Right lobe of liver (tissue), 4 donors: Measurements from ENCODE around the gene GIMAP1.
"Not testable (repeated sequence)": the region's sequence is repeated elsewhere in the genome, so short reads cannot be mapped to it uniquely, and the experiment has no call there.

ENCODE experiments used
- POLR2A ChIP-seq: fragments of 450-650 bp; IDR thresholded peaks from one replicate; pipeline ENCODE4 v1.6.1; 2017; ENCODE audit warnings: antibody characterized with exemption, mild to moderate bottlenecking
- TF ChIP-seq, protein P1 (sequence below), 4 donors: fragments of 200-600 bp in 3 of 4; fragments of 450-650 bp in 1 of 4; IDR thresholded peaks; one replicate each; pipeline versions ENCODE4 v1.5.1 to v1.8.0; 2016 to 2022; ENCODE audit warnings: antibody characterized with exemption in 4 of 4, mild to moderate bottlenecking in 2 of 4
- donor health status: DM: no; HTN: no; CAD: no.
- donor health status: DM: no; HTN: no; CAD: no.
- donor health status: DM: no; HTN: yes; CAD: no.

DNA sequence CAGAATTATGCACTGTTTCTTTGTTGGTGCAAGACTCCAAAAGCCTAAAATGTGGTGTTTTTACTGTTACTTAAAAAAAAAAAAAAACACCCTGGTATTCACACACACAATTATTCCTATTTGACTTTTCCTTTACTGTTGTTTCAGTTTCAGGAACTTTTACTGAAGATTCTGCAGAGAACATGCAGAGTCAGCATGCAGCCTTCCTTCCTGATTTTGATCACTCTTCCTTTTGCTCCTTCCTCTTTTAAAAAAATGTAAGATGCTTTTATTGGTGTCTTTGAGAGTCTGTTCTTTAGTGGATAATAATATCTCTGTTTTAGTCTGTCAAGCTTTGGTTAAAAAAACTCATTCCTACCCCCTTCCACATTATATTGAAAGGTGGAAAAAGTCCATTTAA, 40.1 kb upstream of the GIMAP1 start:
- TF ChIP-seq, protein P1, sequence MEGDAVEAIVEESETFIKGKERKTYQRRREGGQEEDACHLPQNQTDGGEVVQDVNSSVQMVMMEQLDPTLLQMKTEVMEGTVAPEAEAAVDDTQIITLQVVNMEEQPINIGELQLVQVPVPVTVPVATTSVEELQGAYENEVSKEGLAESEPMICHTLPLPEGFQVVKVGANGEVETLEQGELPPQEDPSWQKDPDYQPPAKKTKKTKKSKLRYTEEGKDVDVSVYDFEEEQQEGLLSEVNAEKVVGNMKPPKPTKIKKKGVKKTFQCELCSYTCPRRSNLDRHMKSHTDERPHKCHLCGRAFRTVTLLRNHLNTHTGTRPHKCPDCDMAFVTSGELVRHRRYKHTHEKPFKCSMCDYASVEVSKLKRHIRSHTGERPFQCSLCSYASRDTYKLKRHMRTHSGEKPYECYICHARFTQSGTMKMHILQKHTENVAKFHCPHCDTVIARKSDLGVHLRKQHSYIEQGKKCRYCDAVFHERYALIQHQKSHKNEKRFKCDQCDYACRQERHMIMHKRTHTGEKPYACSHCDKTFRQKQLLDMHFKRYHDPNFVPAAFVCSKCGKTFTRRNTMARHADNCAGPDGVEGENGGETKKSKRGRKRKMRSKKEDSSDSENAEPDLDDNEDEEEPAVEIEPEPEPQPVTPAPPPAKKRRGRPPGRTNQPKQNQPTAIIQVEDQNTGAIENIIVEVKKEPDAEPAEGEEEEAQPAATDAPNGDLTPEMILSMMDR (IDR thresholded peaks at IDR 0.05), result not testable (repeated sequence)
- TF ChIP-seq POLR2A, result not testable (repeated sequence)
